Hematopoietic multipotent progenitor cell treated with erythropoietin and hydrocortisone succinate and interleukin-3 and kit ligand, for 8 days (in vitro differentiated cells): Measurements from ENCODE around the gene CACNA1D.

Experiments used
- DNase-seq: peaks from one replicate; pipeline ENCODE4 v3.0.0-alpha.2; 2015

CACNA1D gene

DNA sequence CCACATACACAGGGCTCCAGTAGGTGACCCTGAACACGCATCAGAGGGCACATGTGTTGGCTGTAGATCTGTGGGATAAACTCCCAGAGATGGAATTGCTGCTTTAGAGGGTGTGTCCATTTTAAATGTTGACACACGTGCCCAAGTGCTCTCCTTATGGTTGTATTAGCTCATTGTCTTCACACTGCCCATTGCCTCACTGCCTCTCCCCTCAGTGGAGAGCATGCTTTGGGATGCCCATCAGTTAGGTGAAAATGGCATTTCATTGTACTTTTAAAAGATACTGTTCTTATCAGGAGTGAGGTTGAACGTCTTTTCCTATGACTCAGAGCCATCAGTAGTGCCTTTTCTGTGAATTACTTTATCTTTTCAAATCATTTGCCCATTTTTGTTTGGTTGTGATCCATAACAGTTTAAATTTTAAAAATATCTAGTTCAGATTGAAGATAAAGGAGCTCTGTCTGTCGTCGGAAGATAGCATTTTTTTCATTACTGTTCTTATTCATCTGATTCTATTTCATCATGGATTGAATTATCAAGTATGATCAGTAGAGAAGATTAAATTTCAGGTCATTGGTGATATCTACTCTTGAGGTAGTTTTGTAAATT lies 231.1 kb downstream of the CACNA1D start:
- peak; percentile 53 for DNase-seq

GRCh38 chr3:53726643-53727042 lies 232.2 kb downstream of the CACNA1D start:
- no peak for DNase-seq

DNA sequence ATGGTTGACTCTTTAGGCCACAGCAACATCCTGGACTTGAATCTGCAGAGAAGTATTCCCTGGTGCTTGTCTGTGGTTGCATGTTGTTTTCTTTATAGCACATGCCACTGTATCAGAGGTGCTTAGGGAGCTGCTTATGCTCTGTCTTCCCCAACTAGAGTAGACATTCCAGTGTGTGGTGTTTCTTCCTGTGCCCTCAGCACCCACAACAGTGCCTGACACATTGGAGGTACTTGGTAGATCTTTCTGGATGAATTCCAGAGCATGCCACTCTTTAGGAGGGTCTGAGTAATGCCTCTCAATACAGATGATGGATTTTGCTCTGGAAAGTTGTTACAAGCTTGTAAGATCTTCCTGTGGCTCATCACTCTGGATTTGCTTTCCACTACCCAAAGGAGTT lies 234.2 kb downstream of the CACNA1D start:
- DNase-seq: no peak

GRCh38 chr3:53729159-53729558 lies 234.7 kb downstream of the CACNA1D start:
- DNase-seq: no peak

DNA sequence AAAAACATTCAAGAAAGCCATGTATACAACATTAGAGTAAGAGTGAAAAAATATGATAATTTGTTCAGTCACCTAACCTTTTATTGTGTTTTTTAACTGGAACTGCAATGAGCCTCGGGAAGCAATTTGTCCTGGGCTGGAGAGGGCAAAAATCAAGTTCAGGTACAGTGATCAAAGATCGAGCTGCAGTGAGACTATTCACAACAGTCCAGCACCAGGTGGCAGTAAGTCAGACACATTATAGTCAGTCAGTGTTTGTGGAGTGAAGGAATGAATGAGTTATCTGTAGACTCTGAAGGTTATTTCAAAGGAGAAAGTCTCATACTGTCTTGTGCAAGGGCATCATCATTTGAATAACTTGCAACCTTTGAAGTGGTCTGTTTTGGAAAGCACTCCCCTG lies 235.2 kb downstream of the CACNA1D start:
- no peak for DNase-seq

GRCh38 chr3:53730576-53730975 lies 236.2 kb downstream of the CACNA1D start:
- DNase-seq: no peak

GRCh38 chr3:53731934-53732624 lies 237.7 kb downstream of the CACNA1D start:
- no peak for DNase-seq

- DNase-seq: no peak
Observed at GRCh38 chr3:53733446-53733845, 239.0 kb downstream of the CACNA1D start.

- no peak for DNase-seq
Observed at GRCh38 chr3:53739966-53740365, 245.6 kb downstream of the CACNA1D start.

- no peak for DNase-seq
Observed at GRCh38 chr3:53740956-53741355, 246.5 kb downstream of the CACNA1D start.

GRCh38 chr3:53744351-53744750 lies 249.9 kb downstream of the CACNA1D start:
- DNase-seq: no peak

GRCh38 chr3:53747559-53747958 lies 253.1 kb downstream of the CACNA1D start:
- no peak for DNase-seq

DNA sequence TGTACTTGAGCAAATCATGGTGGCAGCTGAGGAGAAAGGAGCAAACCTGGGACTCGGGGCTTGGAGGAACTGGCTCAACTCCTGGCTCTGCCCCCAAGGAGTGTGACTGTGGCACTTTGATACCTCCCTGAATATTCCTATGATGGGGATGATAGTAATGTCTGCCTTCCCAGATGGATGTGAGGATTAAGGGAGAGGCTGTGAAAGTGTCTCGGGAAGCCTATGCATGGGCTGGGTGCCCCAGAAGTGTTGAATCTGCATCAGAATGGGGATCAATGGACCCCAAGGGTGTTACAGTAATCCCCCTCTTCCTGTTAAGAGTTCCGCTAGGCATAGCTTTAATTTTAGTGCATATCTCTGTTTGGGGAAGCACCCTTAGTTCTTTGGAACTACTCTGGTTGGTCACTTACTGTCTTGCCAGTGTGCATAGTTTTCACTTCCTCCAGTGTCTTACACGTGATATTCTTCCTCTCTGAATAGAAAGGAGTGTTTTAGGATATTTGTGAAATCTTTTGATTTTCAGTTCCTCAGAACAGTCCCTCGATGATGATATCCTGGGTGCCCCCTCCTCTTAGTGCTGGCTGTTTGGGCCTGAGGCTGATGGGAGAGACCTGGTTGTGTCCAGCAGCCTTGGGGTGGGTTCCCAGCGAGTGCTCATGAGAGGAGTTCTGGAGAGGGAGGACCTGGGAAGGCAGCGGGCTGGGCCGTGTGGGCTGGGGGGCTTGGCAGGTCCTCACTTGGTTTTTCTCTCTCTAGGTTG lies 254.3 kb downstream of the CACNA1D start:
- no peak for DNase-seq

DNA sequence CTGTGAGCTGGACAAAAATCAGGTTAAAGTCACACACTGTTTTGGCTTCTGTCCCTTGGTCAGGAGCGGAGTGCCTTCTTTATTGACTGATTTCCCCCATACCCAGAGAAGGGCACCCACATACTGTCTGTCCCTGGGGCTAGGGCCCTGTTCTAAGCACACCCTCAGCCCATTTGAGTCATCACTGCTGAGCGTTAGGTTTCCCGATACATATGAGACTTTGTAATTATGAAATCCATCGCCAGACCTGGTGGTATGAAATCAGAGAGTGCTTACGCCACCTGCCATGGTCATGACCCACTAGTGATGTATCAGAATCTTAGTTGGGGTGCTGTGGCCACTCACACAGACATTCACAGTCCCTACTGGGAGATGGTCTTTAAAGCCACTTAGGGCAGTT lies 255.0 kb downstream of the CACNA1D start:
- DNase-seq: no peak

DNA sequence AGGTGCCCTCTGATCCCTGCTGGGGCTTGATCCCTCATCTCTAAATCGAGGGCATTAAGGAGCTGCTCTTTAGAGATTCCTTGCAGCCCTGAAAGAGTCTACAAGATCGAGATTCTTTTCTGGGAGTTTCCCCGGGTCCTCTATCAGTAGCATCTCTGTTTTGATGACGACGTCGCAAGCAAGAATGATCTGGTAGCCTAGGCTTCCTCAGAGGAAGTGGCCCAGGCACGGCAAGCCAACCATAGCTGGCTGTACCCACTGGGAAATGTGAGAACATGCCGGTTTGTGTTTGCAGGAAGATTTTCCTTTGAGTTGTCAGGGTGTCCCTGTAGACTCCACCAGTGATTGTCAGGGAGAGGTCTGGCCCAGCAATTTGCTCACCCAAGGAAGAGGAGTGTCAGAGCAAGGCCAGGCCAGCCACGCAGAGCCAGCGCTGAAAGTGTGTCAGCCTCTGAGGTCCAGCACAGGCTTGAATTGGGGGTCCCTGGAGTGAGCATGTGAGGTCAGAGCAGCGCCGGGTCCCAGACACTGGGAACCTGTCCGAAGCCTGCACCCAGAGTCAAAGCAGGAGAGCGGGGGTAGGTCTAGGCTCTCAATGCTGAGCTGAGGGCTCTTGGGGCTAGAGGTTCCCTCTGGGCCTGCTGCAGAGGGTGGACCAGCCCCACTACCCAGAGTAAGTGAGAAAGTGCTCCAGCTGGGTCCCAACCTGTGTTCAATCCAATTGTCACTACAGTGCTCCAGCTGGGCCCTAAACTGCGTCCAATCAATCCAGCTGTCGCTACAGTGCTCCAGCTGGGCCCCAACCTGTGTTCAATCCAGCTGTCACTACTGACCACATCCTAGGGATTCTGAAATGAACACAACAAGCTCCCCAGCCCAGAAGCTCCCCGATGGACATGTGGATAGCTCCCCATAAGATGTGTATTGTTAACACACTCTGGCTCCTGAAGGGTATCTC lies 256.1 kb downstream of the CACNA1D start:
- no peak for DNase-seq

DNA sequence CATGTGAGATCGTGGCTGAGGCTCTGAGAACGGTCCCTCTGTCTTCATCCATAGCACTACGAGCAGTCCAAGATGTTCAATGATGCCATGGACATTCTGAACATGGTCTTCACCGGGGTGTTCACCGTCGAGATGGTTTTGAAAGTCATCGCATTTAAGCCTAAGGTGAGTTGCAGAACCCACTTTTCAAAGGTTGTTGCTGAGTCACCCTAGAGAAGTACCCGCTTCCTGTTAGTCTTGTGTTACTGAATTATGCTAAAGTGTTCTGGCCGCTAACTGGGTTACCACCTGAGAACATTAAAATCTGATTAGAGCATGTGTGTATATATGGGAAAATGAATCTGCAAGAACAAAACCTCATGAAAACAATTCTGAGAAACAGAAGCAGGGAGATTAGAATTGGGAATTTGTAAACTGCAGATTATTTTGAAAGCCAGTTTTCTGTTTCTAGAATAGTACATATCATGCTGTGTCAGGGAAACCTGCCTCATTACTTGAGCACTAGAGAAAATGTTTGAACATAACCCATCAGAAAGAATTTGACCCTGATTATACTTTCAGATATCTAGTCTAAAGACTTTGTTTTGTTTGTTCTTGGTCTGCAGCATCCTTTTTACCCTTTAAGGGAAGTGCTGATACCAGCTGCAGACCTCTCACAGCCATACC lies 259.2 kb downstream of the CACNA1D start:
- no peak for DNase-seq

- DNase-seq: no peak
Observed at GRCh38 chr3:53754325-53754724, 259.9 kb downstream of the CACNA1D start.

GRCh38 chr3:53758846-53759245 lies 264.4 kb downstream of the CACNA1D start:
- DNase-seq: no peak

DNA sequence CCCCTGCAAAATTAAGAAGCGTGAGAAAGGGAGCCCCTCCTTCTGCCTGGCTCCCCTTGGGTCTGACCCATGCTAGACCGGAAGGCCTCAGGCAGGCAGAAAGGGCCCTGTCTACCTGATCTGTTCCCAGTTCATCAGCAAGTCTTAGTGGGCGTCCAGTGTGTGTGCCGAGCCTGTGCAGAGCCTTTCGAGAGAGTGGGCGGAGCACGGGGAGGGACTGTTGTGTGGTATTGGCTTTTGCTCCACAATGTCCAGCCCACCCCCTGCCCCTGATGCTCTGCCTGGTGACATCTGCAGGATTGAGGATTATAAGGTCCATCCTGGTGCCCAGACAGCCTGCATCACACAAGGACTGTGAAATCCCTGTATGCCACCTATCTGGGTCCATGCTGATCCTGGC lies 268.9 kb downstream of the CACNA1D start:
- no peak for DNase-seq

- no peak for DNase-seq
Observed at GRCh38 chr3:53764026-53764775, 269.8 kb downstream of the CACNA1D start.

GRCh38 chr3:53765753-53766152 lies 271.3 kb downstream of the CACNA1D start:
- no peak for DNase-seq

DNA sequence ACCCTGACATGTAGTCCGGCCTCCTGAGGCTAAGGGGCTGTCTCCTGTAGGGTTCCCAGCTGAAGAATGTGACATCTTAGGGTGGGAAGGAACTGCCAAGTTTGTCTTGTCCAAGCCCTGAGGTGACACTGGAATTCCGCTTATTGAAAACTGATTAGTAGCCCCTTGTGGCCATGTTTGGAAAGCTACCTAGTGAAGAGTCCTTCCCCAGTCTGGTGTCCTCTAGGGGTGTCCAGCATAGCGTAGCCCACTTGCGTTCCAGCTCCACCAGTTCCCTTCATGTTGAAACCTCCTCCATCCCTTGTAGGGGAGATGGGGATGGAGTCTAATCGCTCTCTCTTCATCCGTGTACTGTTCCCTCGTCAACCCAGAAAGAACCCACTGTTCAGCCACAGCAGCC lies 272.3 kb downstream of the CACNA1D start:
- no peak for DNase-seq
